GM12892 (cell line): ENCODE measurements around the gene MYL7.

Experiments used
- DNase-seq: peaks from one replicate; pipeline ENCODE4 v3.0.0; 2011; ENCODE audit not compliant: insufficient read length
- FAIRE-seq: peaks from 2 replicates; lab custom pipeline; 2011; peaks lifted over from hg19 to GRCh38; lab: Jason Lieb, UNC
- POLR2A ChIP-seq: IDR thresholded peaks from 2 replicates; pipeline ENCODE4 v1.6.1; 2011; ENCODE audit warnings: low read depth, low read length, control low read depth
- POLR2AphosphoS5 ChIP-seq: IDR thresholded peaks from 2 replicates; pipeline ENCODE4 v1.6.1; 2011; ENCODE audit warnings: low read depth, low read length, control low read depth
- TAF1 ChIP-seq: IDR thresholded peaks from 2 replicates; pipeline ENCODE4 v1.6.1; 2011; ENCODE audit warnings: low read depth, mild to moderate bottlenecking, control low read depth, low read length, borderline replicate concordance

Gene MYL7

DNA sequence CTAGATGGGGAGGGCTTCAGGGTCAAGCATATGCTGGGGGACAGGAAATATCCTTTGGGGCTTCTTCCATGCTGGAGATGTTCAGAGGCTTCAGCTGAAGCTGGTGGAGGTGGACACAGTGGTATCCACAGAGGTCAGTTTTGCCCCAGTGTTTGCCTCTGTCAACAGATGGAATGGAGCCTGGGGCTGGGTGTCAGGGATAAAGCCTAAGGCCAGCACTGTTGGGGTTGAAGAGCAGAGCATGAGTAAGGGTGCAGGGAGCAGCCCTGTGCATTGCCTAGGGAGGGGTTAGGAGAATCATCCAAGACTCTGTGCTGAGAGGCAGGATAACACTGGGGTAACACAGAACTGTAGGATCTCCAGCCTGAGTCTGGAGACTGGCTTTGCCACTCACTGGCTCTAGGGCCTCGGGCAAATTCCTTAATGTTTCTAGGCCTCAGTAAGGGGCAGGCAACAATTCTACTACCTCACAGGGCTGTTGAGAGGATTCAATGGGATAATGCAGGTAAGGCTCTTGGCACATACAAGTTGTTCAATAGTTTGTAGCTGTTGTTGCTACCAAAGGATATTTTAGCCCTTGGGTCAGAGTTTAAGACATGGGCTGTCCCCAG is 21.8 kb upstream of the MYL7 start:
- no peak for TF ChIP-seq POLR2A
- no peak for TF ChIP-seq POLR2AphosphoS5
- no peak for TF ChIP-seq TAF1
- DNase-seq = no peak
- FAIRE-seq = no peak

DNA sequence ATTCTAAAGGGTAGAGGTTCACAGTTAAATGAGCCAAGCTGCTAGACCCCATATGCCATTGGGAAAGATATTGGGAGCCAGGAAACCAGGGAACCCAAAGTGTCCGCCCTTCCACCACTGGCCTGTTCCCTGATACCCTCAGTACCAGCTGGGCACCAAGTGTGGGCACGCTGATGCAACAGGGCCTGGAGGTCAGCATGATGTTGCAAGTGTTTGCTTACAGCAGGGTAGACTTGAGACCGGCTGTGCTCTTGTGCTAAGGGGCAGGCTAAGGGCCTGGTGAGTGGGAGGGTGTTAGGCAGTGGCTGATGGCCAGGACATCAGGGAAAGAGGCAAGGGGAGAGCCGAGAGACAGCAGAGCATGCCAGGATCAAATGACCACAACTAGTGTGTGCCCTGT is 21.0 kb upstream of the MYL7 start:
- TF ChIP-seq POLR2AphosphoS5 = no peak
- no peak for TF ChIP-seq TAF1
- no peak for TF ChIP-seq POLR2A
- DNase-seq = no peak
- no peak for FAIRE-seq

GRCh38 chr7:44161371-44161770 is 20.2 kb upstream of the MYL7 start:
- no peak for FAIRE-seq
- TF ChIP-seq TAF1 = no peak
- no peak for TF ChIP-seq POLR2AphosphoS5
- TF ChIP-seq POLR2A = no peak

GRCh38 chr7:44159824-44160630 is 18.9 kb upstream of the MYL7 start:
- no peak for DNase-seq
- no peak for FAIRE-seq

More at GRCh38 chr7:44161371-44161770, 20.2 kb upstream of the MYL7 start:
- DNase-seq = no peak

DNA sequence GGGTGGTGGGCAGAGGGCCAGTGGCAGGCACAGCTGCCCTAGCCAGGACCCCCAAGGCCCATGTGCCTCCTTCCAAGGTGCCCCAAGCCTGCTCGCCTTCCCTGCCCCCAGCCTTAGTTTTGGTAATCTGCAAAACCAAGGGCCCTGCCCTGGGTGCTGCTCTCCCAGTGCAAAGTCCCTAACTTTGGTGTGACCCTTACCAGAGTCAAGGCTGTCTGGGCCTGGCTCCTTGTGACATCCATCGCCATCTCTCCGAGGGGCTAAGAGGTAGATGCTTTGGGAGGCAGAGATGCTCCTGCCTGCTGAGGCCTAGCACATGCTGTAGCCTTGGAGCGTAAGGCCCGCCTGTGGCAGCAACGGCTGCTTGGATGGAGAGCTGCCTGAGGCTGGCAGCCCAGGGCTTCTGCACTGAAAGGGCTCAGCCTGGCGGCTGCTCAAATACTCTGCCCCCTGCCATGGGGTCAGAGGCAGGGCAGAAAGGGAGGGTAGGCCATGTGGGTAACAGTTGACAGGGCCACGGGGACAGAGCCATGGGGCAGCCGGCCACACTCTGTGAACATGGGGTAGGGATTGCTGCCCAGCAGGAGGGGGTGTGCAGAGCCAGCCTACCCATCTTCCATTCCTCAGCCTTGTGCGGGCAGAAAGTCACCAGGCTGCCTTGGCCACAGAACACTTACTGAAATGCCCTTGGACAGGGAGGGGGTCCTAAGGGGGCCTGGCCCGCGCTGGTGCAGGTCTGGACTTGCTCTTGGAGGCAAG is 17.9 kb upstream of the MYL7 start:
- FAIRE-seq = no peak
- TF ChIP-seq POLR2A = no peak
- no peak for TF ChIP-seq TAF1
- TF ChIP-seq POLR2AphosphoS5 = no peak
- DNase-seq = no peak

More at GRCh38 chr7:44159824-44160630, 18.9 kb upstream of the MYL7 start:
- TF ChIP-seq POLR2AphosphoS5 = no peak
- no peak for TF ChIP-seq TAF1
- no peak for TF ChIP-seq POLR2A

GRCh38 chr7:44158096-44158872 is 17.2 kb upstream of the MYL7 start:
- DNase-seq (no peak), FAIRE-seq (no peak)
- TF ChIP-seq POLR2AphosphoS5 (no peak), TAF1 (no peak), POLR2A (no peak)

- no peak for TF ChIP-seq POLR2A
- TF ChIP-seq TAF1 = no peak
- no peak for TF ChIP-seq POLR2AphosphoS5
- FAIRE-seq (no peak), DNase-seq (no peak)
Observed at GRCh38 chr7:44157116-44158080, 16.3 kb upstream of the MYL7 start.

- no peak for FAIRE-seq
- DNase-seq = no peak
Observed at GRCh38 chr7:44156453-44157010, 15.4 kb upstream of the MYL7 start.

DNA sequence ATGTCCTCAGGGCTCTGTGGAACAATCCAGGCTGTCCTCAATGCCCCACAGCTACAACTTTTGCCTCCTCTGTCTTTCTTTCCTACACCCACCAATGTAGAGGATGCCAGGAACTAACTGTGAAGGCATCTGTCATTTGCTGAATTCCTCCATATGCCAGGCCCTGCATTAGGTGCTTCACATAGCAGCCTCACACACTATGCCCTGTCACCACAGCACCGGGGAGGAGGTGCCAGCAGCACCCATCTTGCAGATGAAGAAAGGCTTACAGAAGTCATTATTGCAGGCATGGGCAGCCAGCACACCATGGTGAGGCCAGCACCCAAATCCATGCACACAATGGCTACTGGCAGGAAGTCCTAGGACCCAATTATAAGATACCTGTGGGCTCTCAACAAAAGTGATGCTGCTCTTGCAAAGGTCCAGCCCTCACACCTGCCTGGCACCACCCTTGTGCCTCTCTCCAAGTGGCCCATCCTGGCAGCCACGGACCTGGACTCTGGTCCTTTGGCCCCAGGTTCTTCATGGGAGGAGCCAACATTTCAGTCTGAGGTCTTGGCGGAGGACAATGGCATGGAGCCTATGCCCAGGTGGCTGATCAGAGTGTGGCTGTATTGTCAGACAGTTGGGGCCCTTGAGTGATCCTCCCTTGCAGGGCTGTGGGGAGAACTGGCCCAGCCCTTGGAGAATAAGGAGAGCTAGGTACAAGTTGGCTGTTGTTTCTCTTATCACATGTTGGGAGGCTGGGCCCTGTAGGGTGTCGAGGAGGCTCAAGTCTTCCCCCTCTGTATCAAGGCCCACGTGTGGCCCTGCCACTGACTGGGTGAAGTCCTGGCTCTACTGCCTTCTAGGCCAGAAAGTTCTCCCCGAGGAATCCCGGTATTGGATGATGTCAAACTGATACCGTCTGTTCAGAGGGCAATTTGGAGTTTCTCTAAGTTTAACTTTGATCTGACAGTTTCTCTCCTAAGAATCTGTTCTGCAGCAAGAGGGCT is 14.4 kb upstream of the MYL7 start:
- no peak for DNase-seq
- FAIRE-seq = no peak
- no peak for TF ChIP-seq POLR2AphosphoS5
- TF ChIP-seq POLR2A = no peak
- TF ChIP-seq TAF1 = no peak

More at GRCh38 chr7:44156453-44157010, 15.4 kb upstream of the MYL7 start:
- TF ChIP-seq TAF1 = no peak
- no peak for TF ChIP-seq POLR2AphosphoS5
- no peak for TF ChIP-seq POLR2A

GRCh38 chr7:44154703-44155102 is 13.6 kb upstream of the MYL7 start:
- TF ChIP-seq POLR2AphosphoS5 = no peak
- TF ChIP-seq POLR2A = no peak
- no peak for TF ChIP-seq TAF1
- FAIRE-seq = no peak
- DNase-seq = no peak
